ENCODE measurements around the gene ZNF592. TPM values are rescaled to one million over a fixed set of nuclear protein-coding genes. Genes with fewer than 3 reads are reported as not detected.
"Not testable (repeated sequence)": the region's sequence is repeated elsewhere in the genome, so short reads cannot be mapped to it uniquely, and the experiment has no call there.

ZNF592 gene
- total and polyA plus RNA-seq, 10 donors, result 5.2 to 36.2 (median 32.5) TPM

DNA sequence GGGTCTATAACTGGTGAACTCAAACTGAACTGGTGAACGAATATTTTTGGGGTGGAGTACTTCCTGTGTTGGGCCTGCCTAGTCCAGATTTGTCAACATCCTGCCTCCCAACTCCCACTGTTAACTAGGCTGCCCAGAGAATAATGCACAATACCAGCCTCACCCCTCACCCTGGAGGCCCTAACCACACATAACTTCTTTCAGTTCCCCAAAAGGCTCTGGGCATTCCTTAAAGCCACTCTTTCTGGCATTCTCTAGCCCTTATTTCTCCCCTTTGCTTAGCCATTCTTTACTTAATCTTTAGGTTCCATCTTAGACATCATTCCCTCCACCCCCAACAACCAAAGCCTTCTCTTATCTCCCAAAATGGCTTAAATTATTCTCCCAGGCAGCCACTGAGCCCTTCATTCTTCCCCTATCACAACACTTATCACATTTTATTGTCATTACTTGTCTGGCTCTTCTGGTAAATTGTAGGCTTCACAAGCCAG is 23.3 kb upstream of the ZNF592 start:
- 0 to 3% (median 0%) methylated on average over 1 of the region's 1 CpG for WGBS, 5 donors
- DNase-seq, result no peak
- intact Hi-C loops (cut with DNase I; ENCODE audit: low total_unique reads), result no loop called here
- Histone ChIP-seq H3K9me3 (no peaks in the 10 kb centered on the region), H3K4me3 (peak overlapping the region in 1 of 8 donors; percentile 29), H3K27ac (peak overlapping the region; percentile 32 to 86 (median 79)), H3K27me3 (replicated peaks in 1 of 7) (no peaks in the 10 kb centered on the region), H3K4me1 (peaks cover 2 to 70% (median 35%) of the 10 kb centered on the region in 6 donors), H3K36me3 (no peaks in the 10 kb centered on the region)
- TF ChIP-seq, protein P1, sequence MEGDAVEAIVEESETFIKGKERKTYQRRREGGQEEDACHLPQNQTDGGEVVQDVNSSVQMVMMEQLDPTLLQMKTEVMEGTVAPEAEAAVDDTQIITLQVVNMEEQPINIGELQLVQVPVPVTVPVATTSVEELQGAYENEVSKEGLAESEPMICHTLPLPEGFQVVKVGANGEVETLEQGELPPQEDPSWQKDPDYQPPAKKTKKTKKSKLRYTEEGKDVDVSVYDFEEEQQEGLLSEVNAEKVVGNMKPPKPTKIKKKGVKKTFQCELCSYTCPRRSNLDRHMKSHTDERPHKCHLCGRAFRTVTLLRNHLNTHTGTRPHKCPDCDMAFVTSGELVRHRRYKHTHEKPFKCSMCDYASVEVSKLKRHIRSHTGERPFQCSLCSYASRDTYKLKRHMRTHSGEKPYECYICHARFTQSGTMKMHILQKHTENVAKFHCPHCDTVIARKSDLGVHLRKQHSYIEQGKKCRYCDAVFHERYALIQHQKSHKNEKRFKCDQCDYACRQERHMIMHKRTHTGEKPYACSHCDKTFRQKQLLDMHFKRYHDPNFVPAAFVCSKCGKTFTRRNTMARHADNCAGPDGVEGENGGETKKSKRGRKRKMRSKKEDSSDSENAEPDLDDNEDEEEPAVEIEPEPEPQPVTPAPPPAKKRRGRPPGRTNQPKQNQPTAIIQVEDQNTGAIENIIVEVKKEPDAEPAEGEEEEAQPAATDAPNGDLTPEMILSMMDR (IDR thresholded peaks at IDR 0.05 in 8 of 11, conservative IDR thresholded peaks at IDR 0.05 in 3 of 11), result peak in 1 of 11 experiments; percentile 9
- TF ChIP-seq POLR2A (IDR thresholded peaks at IDR 0.05) (no peak), POLR2AphosphoS5 (IDR thresholded peaks at IDR 0.05) (peak in 1 of 3 donors; percentile 72)

DNA sequence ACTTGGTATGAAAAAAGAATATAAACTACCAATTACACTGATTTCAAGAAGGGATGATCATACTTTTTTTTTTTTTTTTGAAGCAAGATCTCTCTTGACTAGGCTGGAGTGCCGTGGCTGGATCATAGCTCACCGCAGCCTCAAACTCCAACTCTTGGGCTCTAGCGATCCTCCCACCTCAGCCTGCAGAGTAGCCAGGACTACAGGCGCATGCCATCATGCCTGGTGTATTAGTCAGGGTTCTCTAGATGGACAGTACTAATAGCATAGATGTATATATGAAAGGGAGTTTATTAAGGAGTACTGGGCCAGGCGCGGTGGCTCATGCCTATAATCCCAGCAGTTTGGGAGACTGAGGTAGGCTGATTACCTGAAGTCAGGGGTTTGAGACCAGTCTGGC is 21.0 kb upstream of the ZNF592 start:
- Histone ChIP-seq H3K9me3 (no peaks in the 10 kb centered on the region), H3K4me3 (no peak overlapping the region), H3K4me1 (peaks cover 2 to 56% (median 31%) of the 10 kb centered on the region in 6 donors), H3K27me3 (replicated peaks in 1 of 7) (no peaks in the 10 kb centered on the region), H3K27ac (no peak overlapping the region), H3K36me3 (no peaks in the 10 kb centered on the region)
- TF ChIP-seq POLR2A (IDR thresholded peaks at IDR 0.05) (no peak), POLR2AphosphoS5 (IDR thresholded peaks at IDR 0.05) (no peak)
- TF ChIP-seq, protein P1 (IDR thresholded peaks at IDR 0.05 in 8 of 11, conservative IDR thresholded peaks at IDR 0.05 in 3 of 11), result no peak
- intact Hi-C loops (cut with DNase I; ENCODE audit: low total_unique reads), result no loop called here
- DNase-seq, result no peak
- 94 to 99% (median 97%) methylated on average over 6 of the region's 6 CpGs for WGBS, 5 donors

DNA sequence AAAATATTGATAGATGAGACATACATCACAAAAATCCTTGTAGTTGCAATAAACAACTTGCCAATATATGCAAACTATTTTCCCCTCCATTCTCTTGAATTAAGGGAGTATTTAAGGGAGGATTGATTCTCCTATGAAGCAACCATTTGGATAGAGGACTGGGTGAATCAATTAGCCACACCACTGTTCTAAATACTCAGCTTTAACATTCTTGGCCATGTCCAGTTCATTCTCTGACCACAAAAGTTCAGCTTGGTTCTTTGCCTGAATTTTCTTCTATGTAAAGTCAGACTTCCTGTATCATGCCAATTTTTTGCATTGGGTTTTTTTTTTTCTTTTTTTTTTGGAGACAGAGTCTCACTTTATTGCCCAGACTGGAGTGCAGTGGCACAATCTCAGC is 16.6 kb upstream of the ZNF592 start:
- Histone ChIP-seq H3K27me3 (replicated peaks in 1 of 7) (no peaks in the 10 kb centered on the region), H3K36me3 (no peaks in the 10 kb centered on the region), H3K4me3 (no peak overlapping the region), H3K27ac (no peak overlapping the region), H3K4me1 (peaks cover 6 to 52% (median 37%) of the 10 kb centered on the region in 6 donors), H3K9me3 (no peaks in the 10 kb centered on the region)
- intact Hi-C loops (cut with DNase I; ENCODE audit: low total_unique reads), result no loop called here
- no peak for DNase-seq
- TF ChIP-seq POLR2A (IDR thresholded peaks at IDR 0.05), result no peak
- TF ChIP-seq, protein P1 (IDR thresholded peaks at IDR 0.05 in 8 of 11, conservative IDR thresholded peaks at IDR 0.05 in 3 of 11), result no peak
- no peak for TF ChIP-seq POLR2AphosphoS5 (IDR thresholded peaks at IDR 0.05)

DNA sequence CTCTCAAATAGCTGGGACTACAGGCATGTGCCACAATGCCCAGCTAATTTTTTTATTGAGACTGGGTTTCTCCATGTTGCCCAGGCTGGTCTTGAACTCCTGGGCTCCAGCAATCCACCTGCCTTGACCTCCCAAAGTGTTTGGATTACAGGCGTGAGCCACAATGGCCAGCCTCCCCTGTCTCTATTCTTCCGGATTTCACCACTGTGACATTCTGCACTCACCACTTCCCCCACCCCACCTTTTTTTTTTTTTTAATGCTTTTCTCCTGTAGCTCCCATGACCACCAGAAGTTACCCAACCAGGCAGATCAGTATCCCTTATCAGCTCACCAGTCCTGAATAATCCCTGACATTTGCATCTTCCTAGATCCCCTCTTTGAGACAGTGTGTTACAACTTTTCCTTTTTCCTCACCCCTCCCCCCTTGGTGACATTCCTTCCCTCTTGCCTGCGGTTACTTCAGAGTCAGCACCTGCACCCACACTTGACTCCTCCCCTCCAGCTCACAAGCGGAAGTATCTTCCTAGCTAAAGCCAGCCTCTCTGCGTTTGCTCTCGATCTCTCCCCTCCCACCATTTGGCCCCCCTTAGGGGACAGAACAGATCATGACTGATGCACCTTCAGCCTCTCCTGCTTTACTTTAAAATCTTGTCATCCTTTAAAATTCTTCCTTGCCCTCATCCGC is 13.5 kb upstream of the ZNF592 start:
- Histone ChIP-seq H3K27ac (peak overlapping the region; percentile 58 to 92 (median 84)), H3K4me1 (peaks cover 9 to 56% (median 37%) of the 10 kb centered on the region in 6 donors), H3K27me3 (replicated peaks in 1 of 7) (no peaks in the 10 kb centered on the region), H3K9me3 (no peaks in the 10 kb centered on the region), H3K4me3 (peak overlapping the region in 5 of 8 donors; percentile 3 to 62 (median 11)), H3K36me3 (no peaks in the 10 kb centered on the region)
- no peak for TF ChIP-seq POLR2A (IDR thresholded peaks at IDR 0.05)
- TF ChIP-seq, protein P1 (IDR thresholded peaks at IDR 0.05 in 8 of 11, conservative IDR thresholded peaks at IDR 0.05 in 3 of 11), result no peak
- peak in 2 of 3 donors; percentile 44 to 75 for TF ChIP-seq POLR2AphosphoS5 (IDR thresholded peaks at IDR 0.05)
- 11 to 17% (median 14%) methylated on average over 7 of the region's 7 CpGs for WGBS, 5 donors
- intact Hi-C loops (cut with DNase I; ENCODE audit: low total_unique reads), result no loop called here
- peak; percentile 90 for DNase-seq

DNA sequence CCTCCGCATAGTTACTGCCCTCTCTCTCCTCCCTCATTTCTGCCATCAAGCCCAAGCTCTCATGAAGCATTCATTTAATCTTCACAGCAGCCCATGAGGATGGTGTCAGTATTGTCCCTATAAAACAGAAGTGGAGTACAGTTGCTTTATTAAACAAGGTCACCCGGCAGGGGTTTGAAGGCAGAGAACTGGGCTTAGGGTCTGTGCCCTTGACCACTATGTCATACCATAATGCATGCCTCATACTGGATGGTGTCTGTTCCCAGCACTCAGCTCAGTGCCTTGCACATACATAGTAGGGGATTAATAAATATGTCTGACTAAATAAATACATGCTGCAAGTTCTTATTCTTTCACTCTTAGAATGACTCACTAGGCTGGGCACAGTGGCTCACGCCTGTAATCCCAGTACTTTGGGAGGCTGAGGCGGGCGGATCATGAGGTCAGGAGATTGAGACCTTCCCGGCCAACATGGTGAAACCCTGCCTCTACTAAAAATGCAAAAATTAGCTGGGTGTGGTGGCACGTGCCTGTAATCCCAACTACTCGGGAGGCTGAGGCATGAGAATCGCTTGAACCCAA is 12.8 kb upstream of the ZNF592 start:
- H3K9me3 ChIP-seq; H3K36me3 ChIP-seq; H3K27me3 ChIP-seq (replicated peaks in 1 of 7); intact Hi-C loops (cut with DNase I; ENCODE audit: low total_unique reads): not testable (repeated sequence)
- Histone ChIP-seq H3K4me1 (peaks cover 9 to 56% (median 37%) of the 10 kb centered on the region in 6 donors), H3K27ac (peak overlapping the region; percentile 58 to 92 (median 84)), H3K4me3 (peak overlapping the region in 5 of 8 donors; percentile 3 to 62 (median 11))
- WGBS, 5 donors, result 48 to 64% (median 55%) methylated on average over 9 of the region's 9 CpGs
- peak; percentile 50 for DNase-seq

All from spleen (tissue), 11 donors.